H9 (cell line): Measurements from ENCODE around the gene NKAIN4. TPM values are rescaled to one million over a fixed set of nuclear protein-coding genes. Genes with fewer than 3 reads are reported as not detected.
A peak's percentile ranks its signal among the peaks of the same experiment; 100 is the strongest.

Experiments used
- DNase-seq: peaks from one replicate; pipeline ENCODE4 v3.0.0-alpha.2; 2017
- H2AFZ ChIP-seq: one replicate; pipeline ENCODE4 v1.6.1; 2013; ENCODE audit warnings: mild to moderate bottlenecking, low read length, control low read depth, moderate library complexity
- H2AK5ac ChIP-seq: 2 replicates; pipeline ENCODE4 v1.6.1; 2013; ENCODE audit warnings: low read length, control low read depth, mixed read lengths; ENCODE audit not compliant: insufficient read length
- H2BK120ac ChIP-seq: one replicate; pipeline ENCODE4 v1.6.1; 2013; ENCODE audit warnings: low read depth, mild to moderate bottlenecking, low read length, control low read depth, inconsistent platforms; ENCODE audit not compliant: poor library complexity, severe bottlenecking
- H2BK12ac ChIP-seq: 2 replicates; pipeline ENCODE4 v1.6.1; 2013; ENCODE audit warnings: low read length, control low read depth, mixed read lengths, low read depth; ENCODE audit not compliant: insufficient read length
- H2BK15ac ChIP-seq: 2 replicates; pipeline ENCODE4 v1.6.1; 2013; ENCODE audit warnings: low read depth, low read length, control low read depth
- H2BK20ac ChIP-seq: one replicate; pipeline ENCODE4 v1.6.1; 2013; ENCODE audit warnings: low read depth, mild to moderate bottlenecking, low read length, control low read depth, inconsistent platforms; ENCODE audit not compliant: poor library complexity, severe bottlenecking
- H2BK5ac ChIP-seq: 2 replicates; pipeline ENCODE4 v1.6.1; 2013; ENCODE audit warnings: low read length, control low read depth, mixed read lengths; ENCODE audit not compliant: insufficient read length
- H3K14ac ChIP-seq: 2 replicates; pipeline ENCODE4 v1.6.1; 2013; ENCODE audit warnings: low read length, control low read depth; ENCODE audit not compliant: insufficient read depth
- H3K18ac ChIP-seq: 2 replicates; pipeline ENCODE4 v1.6.1; 2013; ENCODE audit warnings: low read depth, mild to moderate bottlenecking, mixed read lengths, low read length, control low read depth; ENCODE audit not compliant: insufficient read length
- H3K23ac ChIP-seq: 2 replicates; pipeline ENCODE4 v1.6.1; 2013; ENCODE audit warnings: low read length, control low read depth, mixed read lengths, low read depth; ENCODE audit not compliant: insufficient read length
- H3K23me2 ChIP-seq: 2 replicates; pipeline ENCODE4 v1.6.1; 2013; ENCODE audit warnings: low read depth, mild to moderate bottlenecking, mixed read lengths, low read length, control low read depth; ENCODE audit not compliant: insufficient read length, poor library complexity, severe bottlenecking
- H3K27ac ChIP-seq: 2 replicates; pipeline ENCODE4 v1.5.1; 2013; ENCODE audit warnings: low read length, control low read depth, mixed read lengths, low read depth; ENCODE audit not compliant: insufficient read length
- H3K27me3 ChIP-seq: 2 replicates; pipeline ENCODE4 v1.6.1; 2013; ENCODE audit warnings: low read length, control low read depth, inconsistent platforms; ENCODE audit not compliant: insufficient read depth
- H3K4ac ChIP-seq: 2 replicates; pipeline ENCODE4 v1.6.1; 2013; ENCODE audit warnings: low read depth, mild to moderate bottlenecking, control low read depth, inconsistent platforms, low read length, moderate library complexity
- H3K4me1 ChIP-seq: 2 replicates; pipeline ENCODE4 v1.6.1; 2013; ENCODE audit warnings: low read length, control low read depth, inconsistent platforms; ENCODE audit not compliant: insufficient read depth
- H3K4me2 ChIP-seq: 2 replicates; pipeline ENCODE4 v1.6.1; 2013; ENCODE audit warnings: low read length, control low read depth, mixed read lengths; ENCODE audit not compliant: insufficient read length, insufficient read depth
- H3K56ac ChIP-seq: 2 replicates; pipeline ENCODE4 v1.6.1; 2013; ENCODE audit warnings: low read depth, mild to moderate bottlenecking, mixed read lengths, low read length, control low read depth; ENCODE audit not compliant: insufficient read length
- H3K79me1 ChIP-seq: 2 replicates; pipeline ENCODE4 v1.6.1; 2013; ENCODE audit warnings: low read depth, mild to moderate bottlenecking, moderate library complexity, low read length, control low read depth, inconsistent platforms; ENCODE audit not compliant: insufficient read depth, poor library complexity, severe bottlenecking
- H3K79me2 ChIP-seq: 2 replicates; pipeline ENCODE4 v1.6.1; 2013; ENCODE audit warnings: low read length, control low read depth, inconsistent platforms; ENCODE audit not compliant: insufficient read depth
- H3K9ac ChIP-seq: 2 replicates; pipeline ENCODE4 v1.6.1; 2013; ENCODE audit warnings: low read length, control low read depth, mixed read lengths; ENCODE audit not compliant: insufficient read length; ENCODE audit errors: extremely low read depth
- H3K9me3 ChIP-seq: one replicate; pipeline ENCODE4 v1.6.1; 2013; ENCODE audit warnings: low read depth, low read length, inconsistent platforms; ENCODE audit not compliant: control insufficient read depth
- H3T11ph ChIP-seq: one replicate; pipeline ENCODE4 v1.6.1; 2013; ENCODE audit warnings: mild to moderate bottlenecking, low read length, control low read depth, inconsistent platforms
- H4K20me1 ChIP-seq: one replicate; pipeline ENCODE4 v1.6.1; 2013; ENCODE audit not compliant: control insufficient read depth, insufficient read length, insufficient read depth
- H4K5ac ChIP-seq: 2 replicates; pipeline ENCODE4 v1.6.1; 2013; ENCODE audit warnings: low read depth, mild to moderate bottlenecking, mixed read lengths, low read length, control low read depth; ENCODE audit not compliant: insufficient read length
- H4K8ac ChIP-seq: replicated peaks from 2 replicates; pipeline ENCODE4 v1.6.1; 2013; ENCODE audit warnings: low read length, control low read depth, mixed read lengths, low read depth; ENCODE audit not compliant: insufficient read length
- H4K91ac ChIP-seq: 2 replicates; pipeline ENCODE4 v1.6.1; 2013; ENCODE audit warnings: low read depth, mild to moderate bottlenecking, moderate library complexity, mixed read lengths, low read length, control low read depth; ENCODE audit not compliant: insufficient read length
- H3K27ac Mint-ChIP-seq, 3 experiments: 2 replicates in 2 of 3; 3 replicates in 1 of 3; pipeline ENCODE4 v1.8.0; 2020 to 2021; ENCODE audit warnings: mixed read lengths in 3 of 3, mild to moderate bottlenecking in 1 of 3, moderate library complexity in 1 of 3
- H3K27me3 Mint-ChIP-seq: 2 replicates; pipeline ENCODE4 v1.8.0; 2021; ENCODE audit warnings: low read depth, mild to moderate bottlenecking, moderate library complexity, mixed read lengths
- H3K36me3 Mint-ChIP-seq, 3 experiments: 2 replicates in 2 of 3; 3 replicates in 1 of 3; pipeline ENCODE4 v1.8.0; 2020 to 2021; ENCODE audit warnings: low read depth in 3 of 3, mixed read lengths in 3 of 3; ENCODE audit not compliant: insufficient read depth in 1 of 3
- H3K4me1 Mint-ChIP-seq, 2 experiments: 2 replicates each; pipeline ENCODE4 v1.8.0; 2020; ENCODE audit warnings: mixed read lengths in 2 of 2
- H3K4me3 Mint-ChIP-seq, 2 experiments: 2 replicates in 1 of 2; 3 replicates in 1 of 2; pipeline ENCODE4 v1.8.0; 2020 to 2021; ENCODE audit warnings: mild to moderate bottlenecking in 2 of 2, mixed read lengths in 2 of 2, moderate library complexity in 1 of 2
- H3K9me3 Mint-ChIP-seq, 2 experiments: 2 replicates in 1 of 2; 3 replicates in 1 of 2; pipeline ENCODE4 v1.8.0; 2020; ENCODE audit warnings: mild to moderate bottlenecking in 2 of 2, mixed read lengths in 2 of 2, moderate library complexity in 1 of 2
- CTCF ChIP-seq: fragments of 200-600 bp; sonication (generic); conservative IDR thresholded peaks from 3 replicates; pipeline ENCODE4 v1.8.0; 2021; ENCODE audit warnings: antibody characterized with exemption, mild to moderate bottlenecking
- WGBS: extraction: QIAGEN DNeasy Blood & Tissue Kit; methylation state at CpG from one replicate; pipeline ENCODE4 v1.1.7; 2013; ENCODE audit warnings: missing lambda C conversion rate, low lambda C conversion rate, mixed read lengths; ENCODE audit not compliant: insufficient read length; ENCODE audit errors: extremely low coverage; 5-methylcytosine and 5-hydroxymethylcytosine counted together
- total RNA-seq: library from RNA; stranded (reverse); gene quantifications from 2 replicates; pipeline ENCODE4 v1.2.1, GENCODE V29; 2021

NKAIN4 gene
- total RNA-seq, 1 experiment from 2014 or later, result 20.9 TPM

- Histone ChIP-seq H4K91ac (no peak within 1 kb of the TSS), H3K14ac (no peak within 1 kb of the TSS; the same call in 1 of the 2 replicates), H2AFZ (no peak within 1 kb of the TSS), H3K4me2 (no peak within 1 kb of the TSS), H3K9ac (no peak within 1 kb of the TSS), H3K23me2 (no peaks in the 10 kb centered on the region), H3K79me2 (no peaks in the 10 kb centered on the region), H3K18ac (no peak within 1 kb of the TSS), H4K20me1 (no peaks in the 10 kb centered on the region), H3K27me3 (no peaks in the 10 kb centered on the region), H3K27ac (no peak within 1 kb of the TSS), H2BK5ac (no peak within 1 kb of the TSS), H3K79me1 (no peaks in the 10 kb centered on the region), H4K5ac (no peak within 1 kb of the TSS), H3T11ph (no peak within 1 kb of the TSS), H3K4ac (no peak within 1 kb of the TSS), H3K9me3 (no peaks in the 10 kb centered on the region), H3K4me1 (no peaks in the 10 kb centered on the region; the same call in 1 of the 2 replicates), H2AK5ac (no peak within 1 kb of the TSS), H2BK120ac (no peak within 1 kb of the TSS), H3K56ac (no peak within 1 kb of the TSS), H2BK12ac (no peak within 1 kb of the TSS), H4K8ac (no peak within 1 kb of the TSS), H3K23ac (no peak within 1 kb of the TSS), H2BK15ac (no peak within 1 kb of the TSS), H2BK20ac (no peak within 1 kb of the TSS)
- DNase-seq, result no peak
- peak within 1 kb of the TSS in 1 of 3 experiments; percentile 80; a peak in 1 of 7 replicates for H3K27ac Mint-ChIP-seq
- H3K27me3 Mint-ChIP-seq, result peaks cover 10% of the 10 kb centered on the region
- peaks cover 9 to 26% of the 10 kb centered on the region in 2 experiments for H3K4me1 Mint-ChIP-seq
- WGBS, result no CpG with 5 or more reads among the region's 7 CpGs
- no peaks in the 10 kb centered on the region for H3K9me3 Mint-ChIP-seq
- peaks cover 3 to 12% (median 11%) of the 10 kb centered on the region in 3 experiments; a peak in 6 of 7 replicates for H3K36me3 Mint-ChIP-seq
- TF ChIP-seq CTCF, result no peak
- H3K4me3 Mint-ChIP-seq, result no peak within 1 kb of the TSS
These were observed 38.6 kb upstream of the NKAIN4 start, which contains the start of gene COL20A1 for GRCh38 chr20:63292904-63293303. TSS of gene COL20A1 (plus strand) at chr20:63293186. CDS start at chr20:63295108, 1,922 bp downstream.
